Esophagus (tissue), 2 donors: ENCODE results near the gene PLA2G4C. TPM values are rescaled to one million over a fixed set of nuclear protein-coding genes. Genes with fewer than 3 reads are reported as not detected.

Experiments used
- H3K27ac ChIP-seq, 2 donors: one replicate each; pipeline ENCODE4 v1.5.1; 2013; ENCODE audit warnings: low read depth in 2 of 2, mild to moderate bottlenecking in 2 of 2, inconsistent platforms in 1 of 2, low read length in 1 of 2, moderate library complexity in 1 of 2
- H3K27me3 ChIP-seq, 2 donors: one replicate each; pipeline ENCODE4 v1.6.1; 2013; ENCODE audit warnings: low read length in 2 of 2, control low read depth in 1 of 2, mild to moderate bottlenecking in 1 of 2; ENCODE audit not compliant: insufficient read depth in 2 of 2, control insufficient read depth in 1 of 2
- H3K36me3 ChIP-seq, 2 donors: one replicate each; pipeline ENCODE4 v1.6.1; 2013; ENCODE audit warnings: low read length in 1 of 2; ENCODE audit not compliant: control insufficient read depth in 2 of 2, insufficient read depth in 2 of 2
- H3K4me1 ChIP-seq, 2 donors: one replicate each; pipeline ENCODE4 v1.6.1; 2013; ENCODE audit warnings: low read length in 1 of 2; ENCODE audit not compliant: control insufficient read depth in 2 of 2, insufficient read depth in 2 of 2
- H3K4me3 ChIP-seq, 2 donors: one replicate each; pipeline ENCODE4 v1.5.1; 2013; ENCODE audit warnings: low read length in 2 of 2, mild to moderate bottlenecking in 2 of 2, low read depth in 1 of 2, moderate library complexity in 1 of 2
- H3K9me3 ChIP-seq, 2 donors: one replicate each; pipeline ENCODE4 v1.6.1; 2013; ENCODE audit warnings: mild to moderate bottlenecking in 2 of 2, low read depth in 1 of 2, low read length in 1 of 2, moderate library complexity in 1 of 2; ENCODE audit not compliant: control insufficient read depth in 2 of 2, insufficient read depth in 1 of 2
- WGBS, 2 donors: extraction: QIAGEN DNeasy Blood & Tissue Kit; methylation state at CpG; one replicate each; pipeline ENCODE4 v1.1.7; 2013; 5-methylcytosine and 5-hydroxymethylcytosine counted together
- polyA plus RNA-seq, 2 donors: library from polyadenylated mRNA; stranded (reverse); fragments of 200-250 nt; gene quantifications; one replicate each; pipeline ENCODE4 v1.2.3, GENCODE V29; 2013
- donor health status: healthy with polysubstance abuse.
- donor health status: Bipolar disorder and iron deficiency.

Gene PLA2G4C
- polyA plus RNA-seq, 2 donors, result 1.8 to 2.8 TPM

- 43 to 63% methylated on average over 2 of the region's 2 CpGs for WGBS, 2 donors
- Histone ChIP-seq H3K4me1 (no peaks in the 10 kb centered on the region), H3K36me3 (no peaks in the 10 kb centered on the region), H3K27ac (no peak overlapping the region), H3K4me3 (no peak overlapping the region), H3K27me3 (no peaks in the 10 kb centered on the region), H3K9me3 (no peaks in the 10 kb centered on the region)
Measured at GRCh38 chr19:48041877-48042580, 68.6 kb downstream of the PLA2G4C start.

GRCh38 chr19:48036765-48037164 is 73.9 kb downstream of the PLA2G4C start:
- no peaks in the 10 kb centered on the region for H3K4me1 ChIP-seq
- H3K4me3 ChIP-seq, result no peak overlapping the region
- no peaks in the 10 kb centered on the region for H3K9me3 ChIP-seq
- no peaks in the 10 kb centered on the region for H3K27me3 ChIP-seq
- WGBS, 2 donors, result 83 to 88% methylated on average over 2 of the region's 2 CpGs
- H3K36me3 ChIP-seq, result no peaks in the 10 kb centered on the region
- no peak overlapping the region for H3K27ac ChIP-seq

GRCh38 chr19:48033604-48034003 is 77.0 kb downstream of the PLA2G4C start:
- Histone ChIP-seq H3K4me3 (no peak overlapping the region), H3K36me3 (no peaks in the 10 kb centered on the region), H3K4me1 (no peaks in the 10 kb centered on the region), H3K27ac (no peak overlapping the region), H3K9me3 (no peaks in the 10 kb centered on the region), H3K27me3 (no peaks in the 10 kb centered on the region)
- 69 to 75% methylated on average over 5 of the region's 5 CpGs for WGBS, 2 donors

- Histone ChIP-seq H3K9me3 (no peaks in the 10 kb centered on the region), H3K27ac (no peak overlapping the region)
Measured at GRCh38 chr19:48030073-48030472, 80.5 kb downstream of the PLA2G4C start.

GRCh38 chr19:48029431-48029830 is 81.2 kb downstream of the PLA2G4C start:
- H3K4me3 ChIP-seq, result no peak overlapping the region
- H3K9me3 ChIP-seq, result no peaks in the 10 kb centered on the region

More at GRCh38 chr19:48030073-48030472, 80.5 kb downstream of the PLA2G4C start:
- Histone ChIP-seq H3K36me3 (no peaks in the 10 kb centered on the region), H3K4me3 (no peak overlapping the region), H3K4me1 (no peaks in the 10 kb centered on the region), H3K27me3 (no peaks in the 10 kb centered on the region)
- 66 to 72% methylated on average over 10 of the region's 10 CpGs for WGBS, 2 donors

GRCh38 chr19:48025480-48025879 is 85.1 kb downstream of the PLA2G4C start:
- no peak overlapping the region for H3K27ac ChIP-seq
- H3K4me1 ChIP-seq, result no peaks in the 10 kb centered on the region
- no peaks in the 10 kb centered on the region for H3K9me3 ChIP-seq
- WGBS, 2 donors, result 74 to 76% methylated on average over 3 of the region's 3 CpGs
- H3K4me3 ChIP-seq, result no peak overlapping the region
- no peaks in the 10 kb centered on the region for H3K36me3 ChIP-seq
- H3K27me3 ChIP-seq, result no peaks in the 10 kb centered on the region

More at GRCh38 chr19:48029431-48029830, 81.2 kb downstream of the PLA2G4C start:
- H3K36me3 ChIP-seq, result no peaks in the 10 kb centered on the region
- H3K27me3 ChIP-seq, result no peaks in the 10 kb centered on the region
- no peaks in the 10 kb centered on the region for H3K4me1 ChIP-seq
- WGBS, 2 donors, result 72 to 74% methylated on average over 7 of the region's 7 CpGs
- H3K27ac ChIP-seq, result no peak overlapping the region

GRCh38 chr19:48023518-48023917 is 87.1 kb downstream of the PLA2G4C start:
- Histone ChIP-seq H3K36me3 (no peaks in the 10 kb centered on the region), H3K4me3 (no peak overlapping the region), H3K9me3 (no peaks in the 10 kb centered on the region), H3K4me1 (no peaks in the 10 kb centered on the region), H3K27ac (no peak overlapping the region), H3K27me3 (no peaks in the 10 kb centered on the region)
- 82 to 90% methylated on average over 3 of the region's 3 CpGs for WGBS, 2 donors

- no peaks in the 10 kb centered on the region for H3K27me3 ChIP-seq
- H3K4me3 ChIP-seq, result no peak overlapping the region
- H3K9me3 ChIP-seq, result no peaks in the 10 kb centered on the region
- 56 to 66% methylated on average over 2 of the region's 2 CpGs for WGBS, 2 donors
- H3K36me3 ChIP-seq, result no peaks in the 10 kb centered on the region
- H3K27ac ChIP-seq, result no peak overlapping the region
- H3K4me1 ChIP-seq, result no peaks in the 10 kb centered on the region
Measured at GRCh38 chr19:48023011-48023410, 87.6 kb downstream of the PLA2G4C start.

- Histone ChIP-seq H3K27ac (no peak overlapping the region), H3K4me3 (no peak overlapping the region), H3K9me3 (peaks cover 2% of the 10 kb centered on the region in 2 donors), H3K27me3 (no peaks in the 10 kb centered on the region), H3K36me3 (no peaks in the 10 kb centered on the region), H3K4me1 (no peaks in the 10 kb centered on the region)
- WGBS, 2 donors, result 72 to 77% methylated on average over 3 of the region's 3 CpGs
Measured at GRCh38 chr19:48020686-48021085, 89.9 kb downstream of the PLA2G4C start.
